Fibroblast of pulmonary artery (primary cell): ENCODE results near the gene NEUROD4.

Source experiments
- DNase-seq: peaks from one replicate; pipeline ENCODE4 v3.0.0-alpha.2; 2010; ENCODE audit warnings: low read depth
- H3K4me3 ChIP-seq: replicated peaks from 2 replicates; pipeline ENCODE4 v1.5.1; 2011; ENCODE audit warnings: low read depth, mild to moderate bottlenecking, control low read depth, low read length, moderate library complexity
- TF ChIP-seq, protein P1 (sequence below): IDR thresholded peaks from 2 replicates; pipeline ENCODE4 v1.5.1; 2011; ENCODE audit warnings: mild to moderate bottlenecking, control low read depth, low read length, inconsistent platforms; ENCODE audit errors: missing control alignments

Gene NEUROD4

DNA sequence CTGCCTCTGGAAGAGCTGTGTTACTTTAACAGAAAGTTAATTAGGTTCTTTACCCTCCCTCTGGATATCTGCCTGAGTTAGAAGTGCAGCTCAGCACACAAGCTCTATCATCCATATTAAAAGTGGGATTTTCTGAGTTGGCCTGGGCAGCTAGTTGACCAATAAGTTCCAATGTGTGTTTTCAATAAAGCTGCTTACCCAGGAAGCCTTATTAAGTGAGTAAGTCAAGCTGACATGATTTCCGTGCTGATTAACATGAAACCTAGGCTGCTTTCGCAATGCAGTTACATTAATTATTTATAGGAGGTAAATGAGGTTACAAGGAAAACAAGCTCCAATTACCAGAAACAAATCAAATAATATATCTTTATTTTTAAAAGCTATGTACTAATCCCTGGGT is 4.8 kb downstream of the NEUROD4 start:
- TF ChIP-seq, protein P1, sequence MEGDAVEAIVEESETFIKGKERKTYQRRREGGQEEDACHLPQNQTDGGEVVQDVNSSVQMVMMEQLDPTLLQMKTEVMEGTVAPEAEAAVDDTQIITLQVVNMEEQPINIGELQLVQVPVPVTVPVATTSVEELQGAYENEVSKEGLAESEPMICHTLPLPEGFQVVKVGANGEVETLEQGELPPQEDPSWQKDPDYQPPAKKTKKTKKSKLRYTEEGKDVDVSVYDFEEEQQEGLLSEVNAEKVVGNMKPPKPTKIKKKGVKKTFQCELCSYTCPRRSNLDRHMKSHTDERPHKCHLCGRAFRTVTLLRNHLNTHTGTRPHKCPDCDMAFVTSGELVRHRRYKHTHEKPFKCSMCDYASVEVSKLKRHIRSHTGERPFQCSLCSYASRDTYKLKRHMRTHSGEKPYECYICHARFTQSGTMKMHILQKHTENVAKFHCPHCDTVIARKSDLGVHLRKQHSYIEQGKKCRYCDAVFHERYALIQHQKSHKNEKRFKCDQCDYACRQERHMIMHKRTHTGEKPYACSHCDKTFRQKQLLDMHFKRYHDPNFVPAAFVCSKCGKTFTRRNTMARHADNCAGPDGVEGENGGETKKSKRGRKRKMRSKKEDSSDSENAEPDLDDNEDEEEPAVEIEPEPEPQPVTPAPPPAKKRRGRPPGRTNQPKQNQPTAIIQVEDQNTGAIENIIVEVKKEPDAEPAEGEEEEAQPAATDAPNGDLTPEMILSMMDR, result no peak
- no peak overlapping the region for H3K4me3 ChIP-seq
- DNase-seq, result no peak

DNA sequence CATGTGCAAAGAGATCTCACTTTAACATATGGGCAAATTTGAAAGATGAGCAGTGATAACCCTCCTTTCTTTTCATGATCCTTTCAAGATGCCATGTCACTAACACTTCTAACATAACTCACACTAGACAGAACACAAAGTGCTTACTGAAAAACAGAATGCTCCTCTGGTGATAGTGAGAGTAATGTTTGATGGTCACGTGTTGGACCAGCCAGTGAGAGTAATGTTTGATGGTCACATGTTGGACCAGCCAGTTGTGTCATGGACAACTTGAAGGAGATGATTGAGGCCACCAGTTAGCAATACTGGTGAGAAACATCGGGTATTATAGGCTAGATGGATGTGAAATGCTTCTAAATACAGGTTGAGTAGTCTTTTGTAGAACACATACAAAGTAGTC is 5.7 kb downstream of the NEUROD4 start:
- no peak overlapping the region for H3K4me3 ChIP-seq
- TF ChIP-seq, protein P1, result no peak
- DNase-seq, result no peak

DNA sequence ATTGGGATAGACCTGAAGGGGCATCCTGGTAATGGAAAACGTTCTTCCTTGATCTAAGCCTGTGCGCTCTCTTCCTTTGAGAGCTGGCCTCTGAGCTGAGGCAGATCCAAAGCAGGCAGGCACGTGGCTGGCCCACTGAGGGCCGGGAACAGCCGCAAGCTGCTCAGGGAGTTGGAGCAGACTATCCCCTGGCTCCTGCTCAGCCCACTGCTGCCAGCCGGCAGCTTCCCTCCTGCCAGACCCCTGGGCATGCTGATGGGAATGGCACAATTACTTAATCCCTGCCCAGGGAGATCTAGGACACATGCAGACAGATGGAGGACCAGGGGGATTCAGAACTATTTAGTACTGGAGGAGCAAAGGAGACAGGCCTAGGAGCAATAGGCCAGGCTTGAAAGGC is 14.4 kb downstream of the NEUROD4 start:
- DNase-seq, result no peak
- no peak overlapping the region for H3K4me3 ChIP-seq

DNA sequence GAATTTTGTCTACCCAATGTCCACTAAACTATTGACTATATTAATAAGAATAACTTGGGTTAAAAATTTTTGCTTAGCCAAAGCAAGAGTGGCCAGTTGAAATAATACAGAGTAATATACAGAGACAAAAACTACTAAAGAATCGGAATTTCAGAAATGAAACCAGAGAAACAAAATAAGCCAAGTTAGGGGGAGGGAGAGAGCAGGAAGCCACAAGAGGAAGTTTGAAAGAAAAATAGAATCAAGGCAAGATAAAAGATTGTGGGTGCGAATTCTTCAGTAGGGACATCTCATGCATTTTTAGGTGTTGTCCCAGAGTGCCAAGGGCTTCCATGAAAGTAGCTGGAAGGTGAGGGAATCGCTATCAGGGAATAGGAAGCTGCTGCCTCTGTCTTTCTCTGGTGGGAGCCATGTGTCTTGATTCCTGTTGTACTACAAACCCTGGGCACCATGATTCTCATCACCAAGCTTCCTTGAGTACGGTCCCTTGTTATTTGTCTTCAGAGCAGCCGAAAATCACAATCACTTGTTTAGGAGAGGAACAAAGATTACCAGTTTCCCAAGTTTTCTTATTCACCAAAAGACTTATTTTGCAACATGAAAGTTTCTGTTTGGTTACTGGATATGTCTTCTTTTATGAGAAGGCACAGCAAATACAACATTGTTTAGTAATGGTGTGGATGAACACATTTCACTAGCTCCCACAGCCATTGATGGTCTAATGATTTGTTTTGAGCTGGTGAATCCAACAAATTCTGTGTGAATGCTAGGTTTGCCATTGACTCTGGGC is 16.7 kb downstream of the NEUROD4 start:
- no peak overlapping the region for H3K4me3 ChIP-seq
- DNase-seq, result no peak
- TF ChIP-seq, protein P1, result no peak

More for the DNA sequence above, 14.4 kb downstream of the NEUROD4 start:
- TF ChIP-seq, protein P1, result no peak

DNA sequence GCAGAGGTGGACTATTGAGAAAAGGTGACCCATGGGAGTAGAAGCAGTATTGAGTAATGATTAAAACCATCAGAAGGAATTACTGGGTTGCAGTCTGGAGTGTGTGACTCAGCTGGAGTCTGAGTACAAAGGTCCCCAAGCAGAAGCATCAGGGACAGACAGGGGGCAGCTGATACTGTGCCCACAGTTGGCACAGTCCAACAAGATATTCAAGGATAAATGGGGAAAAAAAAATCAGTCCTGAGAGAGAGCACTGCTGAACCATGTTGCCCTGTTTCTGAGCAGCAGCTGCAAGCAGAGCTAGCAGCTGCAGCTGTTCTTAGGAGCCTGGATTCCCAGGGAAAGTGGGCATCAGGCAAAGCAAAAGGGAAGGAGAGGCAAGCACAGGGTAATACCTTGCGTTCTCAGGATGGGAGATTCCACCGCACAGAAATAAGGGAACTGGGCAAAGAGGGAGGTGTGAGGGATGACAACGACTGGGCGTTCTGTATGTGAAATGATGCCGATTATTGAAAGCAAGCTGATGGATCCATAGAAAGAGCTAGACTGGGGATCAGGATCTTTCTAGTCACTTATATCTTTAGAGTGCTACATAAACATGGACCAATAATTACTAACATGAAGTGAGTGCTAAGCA is 17.7 kb downstream of the NEUROD4 start:
- TF ChIP-seq, protein P1, result no peak
- no peak for DNase-seq
- H3K4me3 ChIP-seq, result no peak overlapping the region

DNA sequence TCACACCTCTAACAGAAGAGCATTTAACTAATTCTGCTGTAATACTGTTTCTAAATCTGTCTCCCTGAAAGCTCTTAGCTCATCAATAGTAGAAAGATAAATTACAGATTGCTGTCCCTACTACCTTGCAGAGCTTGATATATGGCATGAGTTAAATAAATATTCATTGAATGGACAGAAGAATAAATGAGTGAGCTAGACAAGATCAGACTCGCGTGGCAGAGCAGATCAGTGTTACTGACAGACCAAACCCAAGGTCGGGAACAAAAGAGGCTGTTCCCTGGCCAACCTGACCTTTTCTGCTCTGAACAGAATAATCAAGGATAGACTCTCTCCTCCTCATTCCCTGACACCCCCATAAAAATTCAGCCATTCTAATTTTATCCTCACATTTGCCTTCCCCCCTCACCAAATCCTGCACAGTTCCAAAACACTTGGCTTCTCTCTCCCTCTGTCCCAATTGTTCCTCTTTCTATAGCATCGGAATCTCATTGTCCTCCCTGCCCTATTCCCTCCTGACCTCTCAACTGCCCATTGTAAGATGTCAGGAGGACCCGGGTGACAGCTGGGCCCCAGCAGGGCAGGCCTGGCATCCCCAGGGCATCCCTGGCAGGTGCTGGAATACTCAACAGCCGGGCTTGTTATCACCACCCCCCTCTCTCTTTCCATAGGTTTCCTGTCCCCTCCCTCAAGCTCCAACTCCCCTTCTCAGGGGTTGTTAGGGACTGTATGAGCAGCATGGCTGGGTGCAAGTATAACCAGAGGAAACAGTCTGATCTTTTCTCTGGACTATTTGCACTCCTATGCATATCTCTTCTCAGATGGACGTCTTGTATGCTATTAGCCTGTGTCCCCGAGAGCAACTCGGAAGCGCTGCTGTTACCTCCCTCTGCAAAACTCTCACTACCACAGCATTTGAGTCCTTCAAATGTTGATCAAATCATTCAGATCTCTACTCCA is 19.9 kb downstream of the NEUROD4 start:
- TF ChIP-seq, protein P1, result no peak

More for the DNA sequence above, 19.9 kb downstream of the NEUROD4 start:
- H3K4me3 ChIP-seq, result no peak overlapping the region
- no peak for DNase-seq
